Breast epithelium (tissue), 3 donors: ENCODE data around the gene CNTNAP2.

Experiments
- POLR2AphosphoS5 ChIP-seq, 3 donors: sonication (generic); formaldehyde crosslinking; IDR thresholded peaks; one replicate each; pipeline ENCODE4 v1.6.1; 2017; ENCODE audit warnings: antibody characterized with exemption in 3 of 3
- TF ChIP-seq, protein P1 (sequence below), 3 donors: fragments of 450-650 bp; IDR thresholded peaks; one replicate each; pipeline ENCODE4 v1.5.1; 2016 to 2017; ENCODE audit warnings: antibody characterized with exemption in 3 of 3, mild to moderate bottlenecking in 3 of 3, moderate library complexity in 3 of 3

- TF ChIP-seq, protein P1, sequence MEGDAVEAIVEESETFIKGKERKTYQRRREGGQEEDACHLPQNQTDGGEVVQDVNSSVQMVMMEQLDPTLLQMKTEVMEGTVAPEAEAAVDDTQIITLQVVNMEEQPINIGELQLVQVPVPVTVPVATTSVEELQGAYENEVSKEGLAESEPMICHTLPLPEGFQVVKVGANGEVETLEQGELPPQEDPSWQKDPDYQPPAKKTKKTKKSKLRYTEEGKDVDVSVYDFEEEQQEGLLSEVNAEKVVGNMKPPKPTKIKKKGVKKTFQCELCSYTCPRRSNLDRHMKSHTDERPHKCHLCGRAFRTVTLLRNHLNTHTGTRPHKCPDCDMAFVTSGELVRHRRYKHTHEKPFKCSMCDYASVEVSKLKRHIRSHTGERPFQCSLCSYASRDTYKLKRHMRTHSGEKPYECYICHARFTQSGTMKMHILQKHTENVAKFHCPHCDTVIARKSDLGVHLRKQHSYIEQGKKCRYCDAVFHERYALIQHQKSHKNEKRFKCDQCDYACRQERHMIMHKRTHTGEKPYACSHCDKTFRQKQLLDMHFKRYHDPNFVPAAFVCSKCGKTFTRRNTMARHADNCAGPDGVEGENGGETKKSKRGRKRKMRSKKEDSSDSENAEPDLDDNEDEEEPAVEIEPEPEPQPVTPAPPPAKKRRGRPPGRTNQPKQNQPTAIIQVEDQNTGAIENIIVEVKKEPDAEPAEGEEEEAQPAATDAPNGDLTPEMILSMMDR (IDR thresholded peaks at IDR 0.05): no peak
- no peak for TF ChIP-seq POLR2AphosphoS5 (IDR thresholded peaks at IDR 0.05)
Measured at GRCh38 chr7:147182874-147183273, 1066.3 kb downstream of the CNTNAP2 start.
